Ovary (tissue), 3 donors: ENCODE data around the gene NIPSNAP2.

Experiments
- POLR2A ChIP-seq: fragments of 450-650 bp; IDR thresholded peaks from one replicate; pipeline ENCODE4 v1.6.1; 2017; ENCODE audit warnings: antibody characterized with exemption, mild to moderate bottlenecking, moderate library complexity
- TF ChIP-seq, protein P1 (sequence below), 3 donors: fragments of 450-650 bp in 2 of 3; fragments of 200-600 bp in 1 of 3; IDR thresholded peaks; one replicate each; pipeline versions ENCODE4 v1.5.1 to v1.8.0; 2016 to 2022; ENCODE audit warnings: antibody characterized with exemption in 3 of 3, mild to moderate bottlenecking in 1 of 3
- donor health status: DM: no; HTN: no; CAD: no.

DNA sequence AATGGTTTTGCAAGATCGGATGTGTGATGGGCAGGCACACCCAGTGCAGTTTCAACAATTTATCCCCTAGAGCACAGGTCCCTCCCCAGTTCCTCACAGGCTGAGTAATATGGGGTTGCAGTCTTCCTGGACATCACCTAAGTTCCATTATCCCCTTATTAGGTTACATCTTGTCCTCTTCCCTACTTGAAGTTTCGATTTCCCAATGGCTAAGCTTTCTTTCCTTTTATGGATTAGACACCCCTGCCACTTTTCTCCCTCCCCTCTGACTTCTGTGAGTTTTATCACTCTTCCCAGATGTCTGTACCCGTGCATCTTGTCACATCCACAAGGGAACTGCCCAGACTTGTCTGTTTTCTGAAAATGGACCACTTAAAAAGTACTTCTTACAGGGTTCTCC is 2.4 kb upstream of the NIPSNAP2 start:
- TF ChIP-seq, protein P1, sequence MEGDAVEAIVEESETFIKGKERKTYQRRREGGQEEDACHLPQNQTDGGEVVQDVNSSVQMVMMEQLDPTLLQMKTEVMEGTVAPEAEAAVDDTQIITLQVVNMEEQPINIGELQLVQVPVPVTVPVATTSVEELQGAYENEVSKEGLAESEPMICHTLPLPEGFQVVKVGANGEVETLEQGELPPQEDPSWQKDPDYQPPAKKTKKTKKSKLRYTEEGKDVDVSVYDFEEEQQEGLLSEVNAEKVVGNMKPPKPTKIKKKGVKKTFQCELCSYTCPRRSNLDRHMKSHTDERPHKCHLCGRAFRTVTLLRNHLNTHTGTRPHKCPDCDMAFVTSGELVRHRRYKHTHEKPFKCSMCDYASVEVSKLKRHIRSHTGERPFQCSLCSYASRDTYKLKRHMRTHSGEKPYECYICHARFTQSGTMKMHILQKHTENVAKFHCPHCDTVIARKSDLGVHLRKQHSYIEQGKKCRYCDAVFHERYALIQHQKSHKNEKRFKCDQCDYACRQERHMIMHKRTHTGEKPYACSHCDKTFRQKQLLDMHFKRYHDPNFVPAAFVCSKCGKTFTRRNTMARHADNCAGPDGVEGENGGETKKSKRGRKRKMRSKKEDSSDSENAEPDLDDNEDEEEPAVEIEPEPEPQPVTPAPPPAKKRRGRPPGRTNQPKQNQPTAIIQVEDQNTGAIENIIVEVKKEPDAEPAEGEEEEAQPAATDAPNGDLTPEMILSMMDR (IDR thresholded peaks at IDR 0.05) = no peak
- TF ChIP-seq POLR2A = no peak
